WERI-Rb-1 (cell line): ENCODE results near the gene RLF.

Source experiments
- DNase-seq: peaks from one replicate; pipeline ENCODE4 v3.0.0-alpha.2; 2020
- H3K27ac ChIP-seq: fragments of 250-450 bp; sonication (Bioruptor Pico); 2 replicates; pipeline ENCODE4 v1.5.1; 2020; ENCODE audit warnings: mild to moderate bottlenecking, moderate library complexity
- H3K27me3 ChIP-seq: fragments of 250-450 bp; sonication (Bioruptor Pico); 2 replicates; pipeline ENCODE4 v1.5.1; 2021; ENCODE audit warnings: mild to moderate bottlenecking, low read depth, moderate library complexity; ENCODE audit not compliant: insufficient read depth, severe bottlenecking
- H3K36me3 ChIP-seq: fragments of 250-450 bp; sonication (Bioruptor Pico); 2 replicates; pipeline ENCODE4 v1.5.1; 2020; ENCODE audit warnings: mild to moderate bottlenecking, moderate library complexity
- H3K4me3 ChIP-seq: 2 replicates; pipeline ENCODE4 v1.5.1; 2011; ENCODE audit warnings: low read depth, mild to moderate bottlenecking, control low read depth, low read length
- H3K9me3 ChIP-seq: fragments of 250-450 bp; sonication (Bioruptor Pico); 2 replicates; pipeline ENCODE4 v1.5.1; 2021; ENCODE audit warnings: mild to moderate bottlenecking, moderate library complexity; ENCODE audit not compliant: severe bottlenecking
- CTCF ChIP-seq: IDR thresholded peaks from 2 replicates; pipeline ENCODE4 v1.5.1; 2011; ENCODE audit warnings: low read depth, mild to moderate bottlenecking, control low read depth, inconsistent platforms, low read length

RLF gene

DNA sequence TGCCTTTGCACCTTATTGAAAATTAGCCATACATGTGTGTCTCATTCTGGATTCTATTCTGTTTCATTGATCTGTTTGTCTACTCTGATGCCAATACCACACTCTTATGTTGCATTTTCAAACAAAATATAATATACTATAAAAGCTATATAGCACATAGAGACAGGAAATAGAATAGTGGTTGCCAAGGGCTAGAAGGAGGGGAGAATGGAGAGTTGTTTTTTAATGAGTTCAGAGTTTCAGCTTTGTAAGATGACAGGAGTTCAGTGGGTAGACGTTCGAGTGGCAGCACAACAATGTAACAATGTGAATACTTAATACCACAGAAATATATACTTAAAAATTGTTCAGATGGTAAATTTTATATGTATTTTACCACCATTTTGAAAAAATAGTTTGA is 17.0 kb downstream of the RLF start:
- no peak for TF ChIP-seq CTCF
- DNase-seq, result no peak
- Histone ChIP-seq H3K4me3 (no peak overlapping the region), H3K9me3 (no peaks in the 10 kb centered on the region), H3K27me3 (no peaks in the 10 kb centered on the region), H3K27ac (no peak overlapping the region), H3K36me3 (no peaks in the 10 kb centered on the region)

GRCh38 chr1:40179496-40180089 is 18.4 kb downstream of the RLF start:
- Histone ChIP-seq H3K36me3 (no peaks in the 10 kb centered on the region), H3K27me3 (no peaks in the 10 kb centered on the region), H3K27ac (no peak overlapping the region), H3K4me3 (no peak overlapping the region), H3K9me3 (no peaks in the 10 kb centered on the region)
- no peak for TF ChIP-seq CTCF
- no peak for DNase-seq

DNA sequence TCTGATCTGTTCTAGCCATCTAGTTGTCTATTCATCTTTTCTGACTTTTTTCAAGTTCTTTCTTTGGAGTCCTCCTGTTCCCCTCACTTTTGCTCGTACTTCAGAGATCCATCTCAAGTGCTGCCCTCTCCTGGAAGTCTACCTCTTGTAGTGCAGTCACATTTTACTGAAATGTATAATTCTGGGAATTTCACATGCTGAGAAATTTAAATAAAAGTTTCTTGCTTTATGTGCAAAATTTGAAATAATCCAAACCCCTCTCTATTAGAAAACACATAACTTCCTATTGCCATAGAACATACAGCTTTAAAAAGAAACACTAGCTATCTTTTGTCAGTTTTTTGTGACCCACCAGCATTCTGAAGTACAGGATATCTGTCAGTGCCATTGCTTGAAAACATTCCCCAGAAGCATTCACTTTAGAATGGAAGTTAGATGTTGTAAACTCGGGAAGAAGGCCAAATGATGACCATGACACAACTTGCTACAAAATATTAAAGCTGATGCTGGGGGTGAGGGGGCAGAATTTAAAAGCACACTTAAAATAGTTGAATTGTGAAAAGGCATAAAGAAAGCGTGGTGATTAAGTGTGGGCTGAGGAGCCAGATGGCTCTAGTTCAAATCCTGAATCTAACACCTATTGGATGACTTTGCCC is 22.0 kb downstream of the RLF start:
- H3K36me3 ChIP-seq, result no peaks in the 10 kb centered on the region
- DNase-seq, result peak; percentile 15
- TF ChIP-seq CTCF, result no peak
- H3K27ac ChIP-seq, result peak overlapping the region; percentile 37
- no peaks in the 10 kb centered on the region for H3K27me3 ChIP-seq
- H3K4me3 ChIP-seq, result no peak overlapping the region
- no peaks in the 10 kb centered on the region for H3K9me3 ChIP-seq

DNA sequence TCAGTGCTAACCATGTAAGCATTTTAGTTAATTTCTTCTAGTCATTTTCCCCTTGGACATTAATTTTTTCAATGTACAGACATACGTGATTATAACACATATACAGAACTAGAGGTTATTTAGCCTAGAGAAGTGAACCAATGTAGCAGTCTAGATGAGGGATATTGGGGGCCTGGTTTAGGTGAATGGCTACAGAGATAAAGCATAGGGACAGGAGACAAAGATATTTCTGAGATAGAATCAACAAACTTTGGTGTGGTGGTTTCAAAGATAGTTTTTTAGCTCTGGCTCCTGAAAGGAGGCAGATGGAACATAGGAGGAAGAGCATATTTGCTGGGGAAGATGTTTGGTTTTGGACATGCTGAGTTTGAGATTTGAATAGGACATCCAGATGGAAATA is 23.0 kb downstream of the RLF start:
- Histone ChIP-seq H3K27ac (no peak overlapping the region), H3K36me3 (peaks cover 4% of the 10 kb centered on the region), H3K9me3 (no peaks in the 10 kb centered on the region), H3K27me3 (no peaks in the 10 kb centered on the region), H3K4me3 (no peak overlapping the region)
- TF ChIP-seq CTCF, result no peak
- no peak for DNase-seq

- H3K36me3 ChIP-seq, result peaks cover 22% of the 10 kb centered on the region
- H3K27ac ChIP-seq, result no peak overlapping the region
- no peak for DNase-seq
- no peaks in the 10 kb centered on the region for H3K9me3 ChIP-seq
- TF ChIP-seq CTCF, result no peak
- no peak overlapping the region for H3K4me3 ChIP-seq
- no peaks in the 10 kb centered on the region for H3K27me3 ChIP-seq
Observed at GRCh38 chr1:40185951-40186864, 25.0 kb downstream of the RLF start.
